ENCODE results near the gene WFS1.

Gene WFS1

DNA sequence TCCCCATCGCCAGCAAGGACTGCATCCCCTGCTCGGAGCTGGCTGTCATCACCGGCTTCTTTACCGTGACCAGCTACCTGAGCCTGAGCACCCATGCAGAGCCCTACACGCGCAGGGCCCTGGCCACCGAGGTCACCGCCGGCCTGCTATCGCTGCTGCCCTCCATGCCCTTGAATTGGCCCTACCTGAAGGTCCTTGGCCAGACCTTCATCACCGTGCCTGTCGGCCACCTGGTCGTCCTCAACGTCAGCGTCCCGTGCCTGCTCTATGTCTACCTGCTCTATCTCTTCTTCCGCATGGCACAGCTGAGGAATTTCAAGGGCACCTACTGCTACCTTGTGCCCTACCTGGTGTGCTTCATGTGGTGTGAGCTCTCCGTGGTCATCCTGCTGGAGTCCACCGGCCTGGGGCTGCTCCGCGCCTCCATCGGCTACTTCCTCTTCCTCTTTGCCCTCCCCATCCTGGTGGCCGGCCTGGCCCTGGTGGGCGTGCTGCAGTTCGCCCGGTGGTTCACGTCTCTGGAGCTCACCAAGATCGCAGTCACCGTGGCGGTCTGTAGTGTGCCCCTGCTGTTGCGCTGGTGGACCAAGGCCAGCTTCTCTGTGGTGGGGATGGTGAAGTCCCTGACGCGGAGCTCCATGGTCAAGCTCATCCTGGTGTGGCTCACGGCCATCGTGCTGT, 31.5 kb downstream of the WFS1 start:
- DNase-seq, result no peak

DNA sequence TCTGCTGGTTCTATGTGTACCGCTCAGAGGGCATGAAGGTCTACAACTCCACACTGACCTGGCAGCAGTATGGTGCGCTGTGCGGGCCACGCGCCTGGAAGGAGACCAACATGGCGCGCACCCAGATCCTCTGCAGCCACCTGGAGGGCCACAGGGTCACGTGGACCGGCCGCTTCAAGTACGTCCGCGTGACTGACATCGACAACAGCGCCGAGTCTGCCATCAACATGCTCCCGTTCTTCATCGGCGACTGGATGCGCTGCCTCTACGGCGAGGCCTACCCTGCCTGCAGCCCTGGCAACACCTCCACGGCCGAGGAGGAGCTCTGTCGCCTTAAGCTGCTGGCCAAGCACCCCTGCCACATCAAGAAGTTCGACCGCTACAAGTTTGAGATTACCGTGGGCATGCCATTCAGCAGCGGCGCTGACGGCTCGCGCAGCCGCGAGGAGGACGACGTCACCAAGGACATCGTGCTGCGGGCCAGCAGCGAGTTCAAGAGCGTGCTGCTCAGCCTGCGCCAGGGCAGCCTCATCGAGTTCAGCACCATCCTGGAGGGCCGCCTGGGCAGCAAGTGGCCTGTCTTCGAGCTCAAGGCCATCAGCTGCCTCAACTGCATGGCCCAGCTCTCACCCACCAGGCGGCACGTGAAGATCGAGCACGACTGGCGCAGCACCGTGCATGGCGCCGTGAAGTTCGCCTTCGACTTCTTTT, 32.2 kb downstream of the WFS1 start:
- DNase-seq, result no peak

DNA sequence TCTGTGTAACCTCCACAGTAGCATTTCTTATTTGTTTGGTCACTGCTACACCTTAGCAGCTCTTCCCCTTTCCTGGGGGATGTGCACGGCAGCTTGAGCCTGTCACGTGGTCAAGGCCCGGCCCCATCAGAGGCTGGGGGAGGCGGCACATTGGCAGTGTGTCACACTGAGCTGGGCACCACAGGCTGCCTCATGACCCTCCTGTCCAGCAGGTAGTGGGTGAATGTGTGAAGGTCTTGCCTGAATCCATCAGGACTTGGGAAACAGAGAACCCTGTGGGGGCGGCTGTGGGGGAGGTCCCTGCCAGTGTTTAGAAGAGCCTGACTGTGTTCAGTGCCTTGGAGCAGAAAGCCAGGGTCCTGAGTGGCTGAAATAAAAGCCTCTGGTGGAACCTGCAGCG, 33.2 kb downstream of the WFS1 start:
- no peak for DNase-seq

DNA sequence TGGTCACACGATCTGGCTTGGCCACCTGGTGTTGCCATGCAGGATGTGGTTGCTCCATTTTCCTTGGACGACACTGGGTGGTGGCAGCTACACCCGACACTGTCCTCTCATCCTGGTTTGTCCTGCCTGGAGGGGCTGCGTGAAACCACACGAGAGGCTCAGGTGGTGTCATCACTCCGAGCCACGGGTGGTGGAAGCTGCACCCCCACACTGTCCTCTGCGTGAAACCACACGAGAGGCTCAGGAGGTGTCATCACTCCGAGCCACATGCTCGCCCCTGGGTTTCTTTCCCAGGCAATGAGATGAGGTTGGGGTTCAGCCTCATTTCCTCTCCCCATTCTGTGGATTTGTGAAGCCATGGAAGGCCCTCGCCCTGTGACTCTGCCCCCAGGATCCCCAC, 34.3 kb downstream of the WFS1 start:
- no peak for DNase-seq

DNA sequence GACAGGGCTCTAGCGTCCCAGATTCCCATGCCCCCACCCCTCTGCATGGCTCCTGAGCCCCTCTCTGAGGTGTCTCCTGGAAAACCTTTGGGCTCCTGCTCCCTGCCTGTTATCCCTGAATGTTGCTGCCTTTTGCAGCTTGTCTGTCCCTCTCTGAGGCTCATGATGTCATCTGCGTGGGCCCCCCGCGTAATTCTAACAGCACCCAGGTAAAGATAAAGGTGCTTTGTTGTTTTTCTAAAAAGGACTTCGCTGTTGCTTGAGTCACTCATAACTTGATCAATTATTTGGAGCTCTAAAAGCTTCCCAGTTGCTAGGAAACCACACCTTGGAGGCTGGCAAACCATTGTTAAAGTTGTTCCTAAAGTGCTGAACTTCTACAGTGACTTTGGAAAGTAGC, 36.6 kb downstream of the WFS1 start:
- DNase-seq, result no peak

DNA sequence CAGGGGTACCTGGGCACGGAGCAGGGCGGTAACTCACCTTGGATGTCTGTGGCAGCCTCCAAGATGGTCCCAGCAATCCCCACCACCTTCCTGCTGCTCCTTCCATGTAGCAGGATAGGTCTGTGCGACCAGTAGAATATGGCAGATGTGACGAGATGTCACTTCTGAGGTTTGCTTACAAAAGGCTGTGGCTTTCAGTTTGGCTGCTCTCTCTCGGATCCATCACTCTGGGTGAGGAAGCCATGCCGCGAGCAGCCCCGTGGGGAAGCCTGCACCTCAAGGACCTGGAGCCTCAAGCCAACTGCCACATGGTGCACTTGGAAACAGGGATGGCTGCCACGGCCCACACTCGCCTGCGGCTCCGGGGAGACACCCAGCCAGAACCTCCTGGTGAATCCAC, 37.6 kb downstream of the WFS1 start:
- DNase-seq, result no peak

DNA sequence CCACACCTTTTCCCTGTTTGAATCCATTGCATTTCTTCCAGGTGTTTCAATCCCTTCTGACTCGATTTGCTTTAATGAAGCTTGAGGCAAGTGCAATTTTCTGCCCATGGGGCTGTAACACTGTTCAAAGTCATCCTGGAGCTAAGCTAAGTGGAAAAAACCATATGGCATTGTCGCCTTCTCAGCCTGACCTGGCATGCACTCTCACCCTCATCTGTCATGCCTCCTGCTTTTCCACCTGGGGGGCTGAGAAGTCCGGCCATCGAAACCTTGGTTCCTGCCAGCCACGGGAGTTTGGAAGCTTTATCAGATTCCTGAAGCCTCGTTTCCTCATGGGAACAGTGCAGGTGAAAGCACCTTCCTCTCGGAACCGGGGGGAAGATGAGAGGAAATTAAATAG, 38.2 kb downstream of the WFS1 start:
- no peak for DNase-seq

DNA sequence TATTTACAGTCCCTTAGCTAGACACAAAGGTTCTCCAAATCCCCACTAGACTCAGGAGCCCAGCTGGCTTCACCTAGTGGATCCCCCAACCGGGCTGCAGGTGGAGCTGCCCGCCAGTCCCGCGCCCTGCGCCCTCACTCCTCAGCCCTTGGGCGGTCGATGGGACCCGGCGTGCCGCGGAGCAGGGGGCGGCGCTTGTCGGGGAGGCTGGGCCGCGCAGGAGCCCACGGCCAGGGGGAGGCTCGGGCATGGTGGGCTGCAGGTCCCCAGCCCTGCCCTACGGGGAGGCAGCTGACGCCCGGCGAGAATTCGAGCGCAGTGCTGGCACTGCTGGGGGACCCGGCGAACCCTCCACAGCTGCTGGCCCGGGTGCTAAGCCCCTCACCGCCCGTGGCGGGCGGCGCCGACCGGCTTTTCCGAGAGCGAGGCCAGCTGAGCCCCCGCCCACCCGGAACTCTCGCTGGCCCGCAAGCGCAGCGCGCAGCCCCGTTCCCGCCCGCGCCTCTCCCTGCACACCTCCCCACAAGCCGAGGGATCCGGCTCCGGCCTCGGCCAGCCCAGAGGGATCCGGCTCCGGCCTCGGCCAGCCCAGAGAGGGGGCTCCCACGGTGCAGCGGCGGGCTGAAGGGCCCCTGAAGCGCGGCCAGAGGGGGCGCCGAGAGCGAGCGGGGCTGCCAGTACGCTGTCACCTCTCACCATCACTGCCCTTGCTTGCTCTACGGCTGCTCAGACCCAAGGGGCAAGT, 39.4 kb downstream of the WFS1 start:
- no peak for DNase-seq

DNA sequence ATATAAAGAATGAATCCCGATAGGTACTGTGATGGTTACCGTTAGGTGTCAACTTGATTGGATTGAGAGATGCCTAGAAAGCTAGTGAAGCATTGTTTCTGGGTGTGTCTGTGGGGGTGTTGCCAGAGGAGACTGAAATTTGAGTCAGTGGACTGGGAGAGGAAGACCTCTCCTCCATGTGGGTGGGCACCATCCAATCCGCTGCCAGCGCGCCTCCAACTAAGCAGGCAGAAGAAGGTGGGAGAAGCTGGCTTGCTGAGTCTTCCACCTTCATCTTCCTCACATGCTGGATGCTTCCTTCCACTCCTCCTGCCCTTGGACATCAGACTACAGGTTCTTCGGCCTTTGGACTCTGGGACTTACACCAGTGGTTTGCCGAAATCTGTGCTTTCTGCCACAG, 40.1 kb downstream of the WFS1 start:
- DNase-seq, result no peak

DNA sequence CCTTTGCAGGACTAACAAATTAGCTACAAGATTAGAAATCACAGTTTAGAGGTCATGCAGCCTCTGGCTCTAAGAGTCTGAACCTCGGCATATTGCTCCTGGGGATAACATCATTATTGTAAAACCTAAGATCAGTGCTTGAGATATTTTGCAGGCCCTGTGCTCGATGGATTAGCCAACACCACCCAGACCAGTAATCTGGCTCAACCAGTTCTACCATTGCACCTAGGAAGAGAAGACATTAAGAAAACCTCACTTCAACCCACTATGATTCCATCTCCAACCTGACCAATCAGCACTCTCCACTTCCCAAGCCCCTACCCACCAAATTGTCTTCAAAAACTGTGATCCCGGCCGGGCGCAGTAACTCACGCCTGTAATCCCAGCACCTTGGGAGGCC, 43.6 kb downstream of the WFS1 start:
- no peak for DNase-seq

DNA sequence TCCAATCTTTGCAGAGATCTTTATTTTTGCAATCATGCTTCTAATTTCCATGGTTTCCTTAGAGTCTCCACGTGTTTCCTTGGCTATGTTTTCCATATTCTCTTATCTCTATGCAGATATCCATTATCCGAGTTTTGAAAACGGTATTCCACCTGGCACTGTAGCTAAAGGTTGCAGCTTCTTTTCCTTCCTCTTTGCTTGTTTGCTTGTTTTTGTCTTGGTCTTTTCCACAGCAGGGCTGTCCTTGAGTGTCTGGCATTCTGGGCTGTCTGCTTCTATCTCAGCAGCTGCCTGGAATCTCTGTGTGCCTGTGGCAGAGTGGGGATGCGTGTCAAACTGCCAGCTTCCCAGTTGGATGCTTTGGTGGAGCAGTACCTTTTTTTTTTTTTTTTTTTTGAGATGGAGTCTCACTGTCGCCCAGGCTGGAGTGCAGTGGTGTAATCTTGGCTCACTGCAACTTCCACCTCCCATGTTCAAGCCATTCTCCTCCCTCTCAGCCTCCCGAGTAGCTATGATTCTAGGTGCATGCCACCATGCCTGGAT, 46.9 kb downstream of the WFS1 start:
- DNase-seq, result no peak

DNA sequence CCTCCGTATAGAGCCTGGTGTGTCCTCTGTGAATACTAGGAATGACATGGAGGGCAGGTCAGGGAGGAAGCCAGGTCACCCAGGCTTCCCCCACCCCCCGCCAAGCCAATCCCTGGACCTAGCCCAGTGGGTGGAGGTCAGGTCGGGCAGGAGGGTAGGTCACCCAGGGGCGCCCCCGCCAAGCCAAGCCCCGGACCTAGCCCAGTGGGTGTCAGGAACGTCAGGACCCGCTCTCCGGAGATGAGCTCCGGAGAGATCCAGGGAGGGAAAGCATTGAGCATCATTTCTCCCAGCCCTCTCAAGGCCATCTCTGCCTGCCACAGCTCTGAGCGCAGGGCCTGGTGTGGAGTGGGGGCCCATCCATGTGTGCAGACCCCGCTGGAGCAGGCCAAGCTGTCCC, 48.6 kb downstream of the WFS1 start:
- no peak for DNase-seq

DNA sequence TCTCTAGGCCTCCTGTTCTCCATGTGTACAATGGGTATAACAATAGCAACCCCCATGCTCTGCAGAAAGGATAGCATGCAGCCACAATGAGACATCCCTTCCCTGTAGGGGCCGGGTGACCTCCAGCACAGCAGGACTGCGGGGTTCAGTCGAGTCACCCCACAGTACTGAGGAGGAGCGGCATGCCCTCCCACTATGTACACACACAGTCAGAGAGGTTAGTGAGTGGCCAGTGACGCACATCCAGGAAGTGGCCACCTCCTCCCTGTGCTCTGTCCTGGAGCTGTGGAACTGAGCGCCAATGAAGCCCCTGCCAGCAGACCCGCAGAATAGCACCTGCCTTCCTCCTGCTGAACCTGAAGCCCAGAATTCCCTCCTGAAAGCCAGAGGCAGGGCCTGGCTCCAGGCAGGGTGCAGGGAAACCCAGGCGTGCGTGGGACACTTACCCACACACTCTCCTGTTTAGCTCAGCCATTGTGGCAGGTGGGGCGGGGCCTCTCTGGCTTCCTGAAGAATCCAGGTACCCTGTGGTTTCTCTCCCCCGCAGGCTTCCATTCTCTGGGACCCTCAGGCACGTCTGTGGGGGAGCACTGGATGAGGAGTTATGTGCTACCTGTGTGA, 50.0 kb downstream of the WFS1 start:
- no peak for DNase-seq

DNA sequence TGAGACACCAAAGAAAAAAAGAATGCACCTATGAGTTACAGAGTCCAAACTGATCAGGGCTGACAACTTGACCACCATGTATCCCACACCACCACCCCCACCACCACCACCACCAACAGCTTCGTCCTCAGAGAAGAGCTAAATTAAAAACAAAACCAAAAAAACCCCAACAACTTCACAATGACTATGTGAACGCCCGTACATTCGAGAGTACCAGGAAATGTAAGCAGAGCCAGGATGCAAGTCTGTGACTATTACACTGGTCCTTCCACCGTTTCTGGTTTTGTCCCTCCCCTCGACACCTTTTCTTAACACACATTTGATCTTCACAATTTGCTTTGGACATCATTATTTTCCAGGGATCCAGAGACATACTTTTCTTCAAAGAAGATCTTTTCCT, 51.0 kb downstream of the WFS1 start:
- no peak for DNase-seq

DNA sequence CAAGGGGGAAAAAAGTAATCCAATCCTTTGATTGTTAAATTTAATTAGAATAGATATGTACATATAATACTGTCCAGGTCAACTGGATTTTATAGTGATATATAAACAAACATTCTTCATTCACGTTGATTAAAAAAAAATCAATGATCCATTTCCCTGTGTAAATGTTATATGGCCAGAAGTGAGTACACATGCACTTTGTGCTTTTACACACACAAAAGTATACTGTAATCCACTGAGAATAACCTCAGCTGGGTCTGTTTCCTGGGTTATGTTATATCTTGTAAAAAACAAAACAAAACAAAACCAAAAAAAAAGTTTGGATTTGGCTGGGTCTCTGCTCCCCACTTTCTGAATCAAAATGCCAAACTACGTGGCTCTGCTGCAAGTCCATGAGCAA, 51.7 kb downstream of the WFS1 start:
- no peak for DNase-seq

DNA sequence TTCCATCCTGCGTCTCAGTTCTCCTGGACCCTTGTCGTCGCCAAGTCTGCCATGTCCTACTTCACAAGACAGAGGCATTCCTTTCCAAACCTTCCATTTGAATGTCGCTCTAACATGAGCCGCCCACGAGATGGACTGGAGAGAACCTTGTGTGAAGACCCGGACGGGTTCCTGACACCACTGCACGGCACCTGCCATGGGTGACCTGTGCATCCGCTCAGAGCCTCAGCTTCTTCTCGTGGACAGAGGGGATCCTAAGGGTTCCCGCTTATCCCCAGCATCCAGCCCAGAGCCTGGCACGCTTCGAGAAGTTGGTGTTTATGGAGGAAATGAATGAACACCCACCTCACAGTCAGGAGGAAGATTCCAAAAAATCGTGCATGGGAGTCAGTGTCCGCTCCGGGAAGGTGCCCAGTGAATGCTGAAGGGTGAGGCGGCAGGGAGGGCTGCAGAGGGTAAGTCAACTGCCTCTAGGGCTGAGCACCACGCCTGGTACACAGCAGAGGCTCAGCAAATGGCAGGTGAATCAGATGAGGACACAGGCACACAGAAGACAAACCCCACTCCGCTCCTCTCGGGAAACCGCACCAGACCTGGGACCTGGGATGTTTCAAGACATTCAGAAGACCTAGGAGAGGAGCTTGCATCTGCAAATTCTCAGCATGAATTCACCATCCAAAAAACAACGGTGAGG, 52.6 kb downstream of the WFS1 start:
- no peak for DNase-seq

DNA sequence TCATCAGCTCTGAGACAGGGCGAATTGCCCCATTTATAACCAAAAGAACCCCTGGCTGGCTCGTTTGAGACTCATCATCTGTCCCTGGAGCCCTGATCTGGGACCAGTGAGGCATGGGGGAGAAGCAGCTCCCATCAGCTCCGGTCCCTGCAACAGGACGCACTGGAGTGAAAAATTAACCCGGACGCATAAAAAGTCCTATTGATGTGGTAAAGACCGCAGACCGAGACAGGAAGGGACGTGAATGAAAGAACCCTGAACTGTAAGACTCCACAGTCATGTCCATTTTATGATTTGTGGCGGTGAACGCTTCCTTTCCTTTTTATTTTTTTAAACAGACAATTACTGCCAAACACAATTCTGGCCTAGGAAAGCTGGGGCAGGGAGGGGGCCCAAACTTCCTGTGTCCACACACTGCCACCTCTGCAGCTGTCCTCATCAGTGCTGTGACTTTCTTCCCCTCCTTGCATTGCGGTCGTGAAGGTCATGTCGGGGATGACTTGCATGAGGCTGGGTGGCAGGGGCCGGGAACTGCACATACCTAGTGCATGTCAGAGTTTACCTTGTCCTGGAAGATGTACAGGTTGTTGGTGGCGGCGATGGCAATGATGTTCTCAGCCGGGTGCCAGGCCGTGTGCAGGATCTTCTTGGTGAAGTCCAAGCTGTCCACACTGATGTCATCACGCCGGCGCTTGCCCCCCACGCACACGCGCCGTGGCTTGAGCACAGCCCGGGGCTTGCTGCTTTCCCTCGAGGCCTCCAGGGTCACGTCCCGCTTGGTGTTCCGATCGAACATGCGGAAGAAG, 53.3 kb downstream of the WFS1 start:
- DNase-seq, result no peak

DNA sequence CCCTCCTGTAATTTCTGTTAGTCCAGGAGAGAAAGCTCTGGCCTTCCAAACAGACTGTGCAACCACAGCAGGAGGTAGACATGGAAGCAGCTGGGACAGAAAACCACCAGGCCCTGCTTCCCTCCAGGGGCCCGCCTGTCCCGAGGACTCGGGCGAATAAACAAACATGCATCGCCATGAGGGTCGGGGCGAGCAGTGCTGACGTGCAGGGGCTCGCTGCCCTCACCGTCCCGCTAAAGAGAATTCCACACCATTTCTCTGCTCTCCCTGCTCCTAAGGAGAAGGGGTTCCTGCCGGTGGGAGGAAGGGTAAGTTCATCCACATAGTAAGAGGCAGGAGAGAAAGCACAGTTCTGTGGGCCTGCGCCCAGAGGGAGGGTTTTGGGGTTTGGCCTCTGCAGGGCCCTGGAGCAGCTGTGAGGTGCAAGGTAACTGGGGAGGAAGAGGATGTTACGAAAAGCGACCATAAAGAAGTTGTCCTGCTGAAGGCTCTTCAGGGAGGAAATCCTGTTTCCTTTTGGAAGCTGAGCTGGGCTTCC, 54.9 kb downstream of the WFS1 start:
- DNase-seq, result no peak

DNA sequence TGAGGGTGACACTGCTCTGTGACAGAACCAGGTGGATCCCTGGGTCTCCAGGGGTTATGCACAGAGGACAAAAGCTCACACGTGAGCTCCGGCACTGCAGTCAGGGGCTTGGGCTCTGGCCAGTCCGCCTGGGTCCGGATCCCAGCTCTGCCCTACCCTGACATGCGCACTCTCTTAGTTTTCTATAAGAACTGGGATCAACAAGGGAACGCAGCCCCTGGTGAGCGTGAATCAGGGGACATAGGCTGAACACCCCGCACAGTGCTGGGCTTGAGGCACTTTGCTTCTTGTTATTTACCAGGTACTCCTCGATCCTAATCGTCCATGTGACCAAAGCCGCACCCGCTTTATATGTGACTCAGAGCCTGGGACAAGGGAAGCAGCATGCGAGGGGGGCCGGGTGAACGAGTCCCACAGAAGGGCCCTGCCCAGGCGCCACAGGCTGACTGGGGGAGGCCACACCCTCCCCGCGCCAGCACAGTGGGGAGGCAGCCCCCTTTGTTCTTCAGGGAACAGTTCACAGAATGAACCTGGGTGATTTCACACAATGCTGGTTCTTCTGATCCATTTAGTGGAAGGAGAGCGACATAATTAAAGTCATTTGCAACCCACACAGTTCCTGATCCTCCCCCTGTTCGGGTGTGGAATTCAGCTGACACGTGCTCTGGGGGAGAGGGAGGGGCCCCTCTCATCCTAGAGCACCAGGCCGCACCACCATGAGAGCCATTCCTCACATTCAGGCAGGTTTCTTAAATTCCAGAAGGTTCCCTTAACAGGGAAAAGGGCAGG, 55.5 kb downstream of the WFS1 start:
- DNase-seq, result no peak

DNA sequence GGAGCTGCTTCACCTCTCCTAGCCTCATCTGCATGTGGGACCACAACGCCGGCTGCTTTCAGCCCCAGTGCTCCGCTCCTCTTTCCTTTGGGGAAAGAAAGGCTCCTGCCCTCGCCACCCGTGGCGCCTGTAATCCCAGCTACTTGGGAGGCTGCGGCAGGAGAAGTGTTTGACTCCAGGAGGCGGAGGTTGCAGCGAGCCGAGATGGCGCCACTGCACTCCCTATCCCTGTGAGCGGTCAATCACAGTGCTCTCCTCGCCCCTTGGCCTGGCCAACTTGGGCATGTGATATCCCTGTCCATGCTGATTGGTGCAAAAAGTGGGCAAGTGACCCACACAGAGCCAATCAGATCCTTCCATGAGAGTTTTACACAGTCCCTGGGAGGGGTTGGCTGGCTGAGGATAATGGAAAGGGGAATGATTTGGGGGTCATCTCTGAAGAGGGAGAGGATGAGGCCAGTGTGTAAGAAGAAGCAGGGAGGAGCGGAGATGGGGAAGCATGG, 56.2 kb downstream of the WFS1 start:
- no peak for DNase-seq
